Measurements from ENCODE around the gene EGLN3.

DNA sequence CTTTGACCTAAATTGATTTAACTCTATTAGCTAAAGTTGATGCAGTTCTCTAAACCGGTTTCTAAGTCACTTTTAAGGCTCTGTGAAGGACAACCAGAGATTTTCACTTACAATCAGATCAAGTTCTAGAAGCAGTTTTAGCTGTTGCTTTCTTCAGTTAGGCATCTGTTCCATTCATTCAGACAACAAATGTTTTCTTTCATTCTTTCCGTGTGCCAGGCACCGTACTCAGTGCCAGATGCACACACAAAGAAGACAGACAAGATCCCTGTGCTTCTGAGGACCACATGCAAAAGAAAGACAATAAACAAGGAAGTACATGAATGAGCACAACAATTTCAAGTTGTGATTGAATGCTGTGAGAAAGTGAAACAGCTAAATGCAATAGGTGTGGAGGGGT lies 11.1 kb upstream of the EGLN3 start:
- TF ChIP-seq POLR2AphosphoS5 (IDR thresholded peaks at IDR 0.05; ENCODE audit: low read depth, low read length), result no peak
- no peak for TF ChIP-seq POLR2A (IDR thresholded peaks at IDR 0.05; ENCODE audit: low read depth, low read length)
- TF ChIP-seq TAF1 (IDR thresholded peaks at IDR 0.05; ENCODE audit: borderline replicate concordance, low read depth, low read length), result no peak

Data from GM12892 (cell line).